HS-27A (cell line): Measurements from ENCODE around the gene SETD4.

Source experiments
- DNase-seq: peaks from one replicate; pipeline ENCODE4 v3.0.0-alpha.2; 2012; ENCODE audit warnings: low read depth, missing footprints

SETD4 gene

GRCh38 chr21:36008505-36008904, 51.8 kb downstream of the SETD4 start:
- DNase-seq = no peak

- no peak for DNase-seq
Observed at GRCh38 chr21:36005879-36006400, 54.4 kb downstream of the SETD4 start.

GRCh38 chr21:36005018-36005417, 55.3 kb downstream of the SETD4 start:
- DNase-seq = no peak

- DNase-seq = no peak
Observed at GRCh38 chr21:36004441-36004840, 55.9 kb downstream of the SETD4 start.

GRCh38 chr21:36003776-36004175, 56.5 kb downstream of the SETD4 start:
- no peak for DNase-seq

GRCh38 chr21:35996217-35996616, 64.1 kb downstream of the SETD4 start:
- no peak for DNase-seq

GRCh38 chr21:35995522-35996088, 64.7 kb downstream of the SETD4 start:
- DNase-seq = no peak

- DNase-seq = no peak
Observed at GRCh38 chr21:35994613-35995012, 65.7 kb downstream of the SETD4 start.

GRCh38 chr21:35993875-35994490, 66.3 kb downstream of the SETD4 start:
- DNase-seq = no peak

GRCh38 chr21:35991131-35991530, 69.2 kb downstream of the SETD4 start:
- no peak for DNase-seq

GRCh38 chr21:35990609-35991008, 69.7 kb downstream of the SETD4 start:
- DNase-seq = no peak

- DNase-seq = no peak
Observed at GRCh38 chr21:35989138-35989735, 71.1 kb downstream of the SETD4 start.

GRCh38 chr21:35988416-35989137, 71.7 kb downstream of the SETD4 start:
- no peak for DNase-seq

GRCh38 chr21:35987475-35987874, 72.9 kb downstream of the SETD4 start:
- DNase-seq = no peak

GRCh38 chr21:35984654-35985361, 75.5 kb downstream of the SETD4 start:
- no peak for DNase-seq
